Measurements from ENCODE around the gene LHFPL2.
"Not testable (repeated sequence)": the region's sequence is repeated elsewhere in the genome, so short reads cannot be mapped to it uniquely, and the experiment has no call there.

Gene LHFPL2

DNA sequence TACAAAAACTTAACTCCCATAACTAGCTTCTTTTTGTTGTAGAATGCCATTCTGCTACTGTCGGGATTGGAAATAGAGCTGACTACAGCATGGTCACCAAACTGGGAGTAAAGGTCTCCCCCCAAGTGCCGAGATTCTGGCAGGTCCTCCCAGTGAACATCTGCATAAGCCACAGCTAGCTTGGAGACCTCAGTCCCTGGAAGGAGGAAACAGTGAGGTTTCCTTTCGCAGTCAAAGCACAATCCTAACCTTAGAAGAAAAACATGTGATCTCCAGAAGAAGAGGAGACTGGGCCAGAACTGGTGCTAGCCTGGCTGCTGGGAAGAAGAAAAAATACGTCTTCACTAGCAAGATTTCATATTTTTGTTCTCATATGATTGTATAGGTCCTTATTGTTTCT, 160.7 kb downstream of the LHFPL2 start:
- in situ Hi-C loops (cut with MboI; ENCODE audit: low sequenced_read_pairs): no loop called here

DNA sequence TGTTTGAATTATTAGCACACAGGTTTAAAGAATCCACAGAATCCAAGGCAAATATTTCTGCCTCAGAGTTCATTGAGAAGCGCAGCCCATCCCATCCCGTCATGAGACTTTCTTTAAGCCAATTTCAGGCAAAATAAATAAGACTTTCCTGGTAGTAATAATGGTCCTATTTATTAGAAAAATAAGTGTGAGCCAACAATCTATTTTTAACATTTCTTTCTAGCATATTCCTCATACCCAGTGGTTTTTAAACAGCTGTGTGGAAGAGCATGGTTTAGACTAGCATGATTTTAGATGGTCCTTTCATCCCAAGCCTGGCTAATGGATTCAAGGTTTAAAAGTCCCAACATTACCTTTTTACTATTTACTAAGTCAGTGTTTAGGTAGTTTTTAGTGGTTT, 162.4 kb downstream of the LHFPL2 start:
- in situ Hi-C loops (cut with MboI; ENCODE audit: low sequenced_read_pairs): no loop called here

DNA sequence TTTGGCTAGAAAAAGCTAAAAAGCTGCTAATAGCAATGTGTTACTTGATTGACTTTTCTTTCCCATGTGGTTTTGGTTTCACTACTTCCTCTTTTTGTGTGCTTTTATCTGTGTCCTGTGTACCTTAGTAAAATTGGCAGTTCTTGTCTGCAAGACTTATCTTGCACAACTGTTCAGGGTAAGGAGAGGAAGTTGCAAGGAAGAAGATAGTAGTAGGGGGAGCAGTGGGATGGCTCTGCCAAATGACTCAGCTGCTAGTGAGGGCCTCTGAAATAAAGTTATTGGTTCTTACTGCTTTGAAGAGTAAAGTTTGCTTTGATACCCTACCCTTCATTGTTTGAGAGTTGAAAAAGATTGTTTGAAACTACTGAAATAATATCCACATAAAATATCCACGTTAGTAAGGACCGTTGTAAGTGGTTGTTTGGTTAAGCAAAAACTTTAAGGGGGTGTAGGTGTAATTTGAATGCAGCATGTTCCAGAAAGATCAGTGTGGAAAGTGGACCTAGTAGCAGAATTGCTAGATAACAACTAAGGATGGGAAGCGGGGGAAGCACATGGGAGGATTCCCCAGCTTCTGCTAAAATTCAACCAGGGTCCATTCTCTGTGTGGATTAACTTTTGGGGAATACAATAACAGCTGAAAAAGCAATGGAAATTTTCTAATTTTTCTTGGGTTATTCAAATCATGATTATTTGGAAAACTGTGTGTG, 164.6 kb downstream of the LHFPL2 start:
- in situ Hi-C loops (cut with MboI; ENCODE audit: low sequenced_read_pairs): no loop called here

DNA sequence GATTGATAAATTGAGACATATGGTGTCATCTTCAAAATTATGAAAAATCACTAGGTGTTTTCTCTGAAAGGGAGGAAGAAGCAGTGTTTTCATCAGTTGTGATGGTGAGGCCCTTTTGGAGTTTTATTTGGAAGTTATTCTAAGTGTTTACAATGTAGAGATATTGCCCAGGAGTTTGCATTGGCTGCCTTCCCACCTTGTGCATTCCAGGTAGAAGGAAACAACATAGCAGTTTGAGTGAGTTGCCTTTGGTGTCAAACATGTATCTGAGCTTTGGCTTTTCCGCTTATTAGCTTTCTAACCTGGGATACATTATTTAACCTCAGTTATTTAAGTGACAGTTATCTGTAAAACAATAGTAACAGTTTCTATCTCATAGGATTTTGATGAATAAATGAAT, 165.6 kb downstream of the LHFPL2 start:
- in situ Hi-C loops (cut with MboI; ENCODE audit: low sequenced_read_pairs): no loop called here

- in situ Hi-C loops (cut with MboI; ENCODE audit: low sequenced_read_pairs): no loop called here
Observed at GRCh38 chr5:78476795-78477194, 171.8 kb downstream of the LHFPL2 start.

GRCh38 chr5:78475370-78475769, 173.2 kb downstream of the LHFPL2 start:
- in situ Hi-C loops (cut with MboI; ENCODE audit: low sequenced_read_pairs): no loop called here

DNA sequence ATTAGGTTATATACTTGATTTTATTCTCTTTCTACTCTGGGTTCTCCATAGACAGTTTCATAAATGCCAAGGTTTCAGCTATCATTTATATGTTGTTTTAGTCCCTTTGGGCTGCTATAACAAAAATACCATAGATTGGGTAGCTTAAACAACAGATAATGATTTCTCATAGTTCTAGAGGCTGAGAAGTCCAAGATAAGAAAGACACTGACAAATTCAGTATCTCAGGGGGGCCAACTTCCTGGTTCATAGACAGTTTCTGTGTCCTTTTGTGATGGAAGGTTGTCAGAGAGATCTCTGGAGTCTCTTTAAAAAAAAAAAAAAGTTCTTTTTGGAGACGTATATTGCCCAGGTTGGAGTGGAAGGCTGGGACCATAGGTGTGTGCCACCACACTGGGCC, 174.8 kb downstream of the LHFPL2 start:
- in situ Hi-C loops (cut with MboI; ENCODE audit: low sequenced_read_pairs): no loop called here

DNA sequence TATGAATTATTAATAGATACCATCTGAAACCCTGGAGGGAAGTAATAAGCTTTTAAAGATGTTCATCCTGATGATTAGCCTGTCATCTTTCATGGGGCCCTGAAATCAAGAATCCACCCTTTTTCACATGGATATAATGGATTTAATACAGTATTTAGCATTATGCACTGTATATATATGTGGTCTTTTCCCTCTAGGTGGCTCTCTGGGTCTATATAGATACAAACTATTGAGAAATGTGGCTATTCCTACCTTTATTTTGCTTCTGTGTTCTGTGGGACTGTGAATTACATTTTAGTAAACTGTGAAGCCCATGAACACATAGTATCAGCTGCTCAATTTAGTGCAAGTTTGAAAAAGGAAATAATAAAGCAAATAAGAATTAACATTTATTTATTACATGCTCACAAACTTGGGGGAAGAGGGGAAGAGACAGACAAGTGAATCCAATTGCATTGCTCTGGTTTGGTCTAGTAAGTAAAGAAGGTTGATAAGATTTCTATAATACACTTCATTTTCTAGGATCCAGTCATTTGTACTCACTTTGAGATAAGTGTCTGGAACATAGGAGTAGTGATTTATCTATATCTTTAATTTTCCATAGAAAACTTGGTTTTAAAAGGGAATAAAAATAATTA, 176.0 kb downstream of the LHFPL2 start:
- in situ Hi-C loops (cut with MboI; ENCODE audit: low sequenced_read_pairs): no loop called here

GRCh38 chr5:78471896-78472295, 176.7 kb downstream of the LHFPL2 start:
- in situ Hi-C loops (cut with MboI; ENCODE audit: low sequenced_read_pairs): no loop called here

DNA sequence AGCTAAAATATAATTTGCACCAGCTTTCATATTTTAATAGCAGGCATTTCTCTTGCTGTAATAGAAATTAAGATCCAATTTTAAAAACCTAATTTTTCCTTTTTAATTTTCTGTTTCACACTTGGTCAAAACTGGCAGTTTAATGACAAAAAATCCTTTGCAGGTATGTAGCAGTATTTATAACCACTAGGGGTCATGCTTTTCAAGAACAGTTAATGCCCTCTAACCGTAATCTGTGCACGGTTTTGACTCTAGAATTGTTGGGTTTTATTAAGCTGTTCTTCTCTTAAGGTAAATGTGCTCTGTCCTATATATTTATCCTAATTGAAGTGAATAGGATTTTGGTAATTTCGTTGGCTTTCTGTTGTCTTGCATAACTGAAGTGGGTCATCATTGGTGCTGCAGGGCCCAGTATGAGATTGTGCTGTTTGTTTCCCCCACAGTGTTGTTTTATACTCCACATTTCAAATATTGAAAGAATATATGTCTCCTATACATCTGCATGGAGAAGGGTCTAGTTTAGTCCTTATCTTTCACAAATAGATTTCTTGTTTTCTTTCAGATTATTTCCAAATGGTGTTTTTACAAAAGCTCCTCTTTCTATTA, 180.7 kb downstream of the LHFPL2 start:
- in situ Hi-C loops (cut with MboI; ENCODE audit: low sequenced_read_pairs): no loop called here

DNA sequence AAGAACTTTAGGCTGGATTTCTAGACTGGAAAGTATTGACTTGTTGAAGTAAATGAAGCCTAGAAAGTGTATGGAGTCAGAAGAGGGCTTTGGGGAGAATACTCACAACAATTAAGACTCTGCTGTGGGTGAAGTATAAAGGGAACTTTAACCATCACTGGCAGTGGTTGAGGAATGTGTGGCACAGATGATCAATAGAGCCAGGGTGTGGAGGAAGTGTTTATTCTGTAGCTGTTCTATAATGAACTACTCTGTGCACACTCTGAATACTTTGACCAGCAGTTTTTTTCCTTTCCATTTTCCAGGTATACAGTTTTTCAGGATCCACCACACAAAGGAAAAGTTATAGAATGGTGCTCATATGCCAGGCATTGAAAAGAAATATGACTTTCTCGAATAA, 181.4 kb downstream of the LHFPL2 start:
- in situ Hi-C loops (cut with MboI; ENCODE audit: low sequenced_read_pairs): no loop called here

DNA sequence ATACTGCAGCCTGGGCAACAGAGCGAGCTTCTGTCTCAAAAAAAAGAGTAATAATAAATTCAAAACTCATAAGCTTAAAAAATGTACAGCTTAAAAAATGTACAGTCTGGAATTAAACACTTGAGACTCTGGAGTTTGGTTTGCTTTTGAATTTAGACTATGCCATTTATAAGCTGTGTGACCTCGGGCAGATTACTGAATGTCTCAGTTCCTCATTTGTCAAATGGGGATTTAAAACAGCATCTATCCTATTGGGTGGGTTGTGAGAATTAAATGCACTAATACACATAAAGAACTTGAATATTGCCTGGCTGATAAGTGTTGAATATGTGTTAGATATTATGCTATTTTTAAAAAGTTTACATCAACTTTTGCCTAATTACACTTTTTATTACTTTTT, 189.7 kb downstream of the LHFPL2 start:
- in situ Hi-C loops (cut with MboI; ENCODE audit: low sequenced_read_pairs): no loop called here

- in situ Hi-C loops (cut with MboI; ENCODE audit: low sequenced_read_pairs): not testable (repeated sequence)
Observed at GRCh38 chr5:78457507-78457906, 191.1 kb downstream of the LHFPL2 start.

DNA sequence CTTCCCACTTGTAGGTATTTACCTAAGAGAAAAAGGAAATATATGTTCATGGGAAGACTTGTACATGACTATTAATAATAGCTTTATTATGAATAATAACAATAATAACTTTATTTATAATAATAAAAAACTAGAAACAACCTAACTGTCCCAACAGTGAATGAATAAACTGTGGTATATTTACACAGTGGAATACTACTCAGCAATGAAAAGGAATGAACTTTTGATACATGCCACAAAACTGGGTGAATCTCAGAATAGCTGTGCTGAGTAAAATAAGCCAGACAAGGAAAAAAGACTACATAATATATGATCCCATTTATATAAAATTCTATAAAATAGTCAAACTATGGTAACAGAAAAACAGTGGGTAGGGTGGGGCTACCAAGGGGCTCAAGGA, 199.5 kb downstream of the LHFPL2 start:
- in situ Hi-C loops (cut with MboI; ENCODE audit: low sequenced_read_pairs): no loop called here

DNA sequence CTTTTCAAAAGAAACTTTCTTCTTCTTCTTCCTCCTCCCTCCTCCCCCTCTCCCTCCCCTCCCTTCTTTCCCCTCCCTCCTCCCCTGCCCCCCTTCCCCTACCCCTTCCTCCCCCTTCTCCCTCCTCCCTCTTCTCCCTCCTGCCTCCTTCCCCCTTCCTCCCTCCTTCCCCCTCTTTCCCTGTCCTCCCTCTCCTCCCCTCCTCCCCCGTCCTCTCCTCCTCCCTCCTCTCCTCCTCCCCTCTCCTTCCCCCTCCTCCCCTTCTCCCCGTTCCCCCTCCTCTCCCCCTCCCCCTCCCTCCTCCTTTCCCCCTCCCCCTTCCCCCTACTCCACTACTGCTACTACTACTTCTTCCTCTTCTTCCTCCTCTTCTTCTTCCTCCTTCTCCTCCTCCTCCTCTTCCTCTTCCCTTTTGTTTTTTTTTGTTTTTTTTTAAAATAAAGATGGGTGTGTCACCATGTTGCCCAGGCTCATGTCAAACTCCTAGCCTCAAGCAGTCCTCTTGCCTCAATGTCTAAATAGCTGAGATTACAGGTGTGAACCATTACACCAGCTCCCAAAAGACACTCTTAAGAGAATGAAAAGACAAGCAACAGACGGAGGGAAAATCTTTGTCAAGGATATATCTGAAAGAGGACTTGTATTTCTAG, 200.7 kb downstream of the LHFPL2 start:
- in situ Hi-C loops (cut with MboI; ENCODE audit: low sequenced_read_pairs): no loop called here
